Smooth muscle cell (in vitro differentiated cells): ENCODE data around the gene NT5C1B. TPM values are rescaled to one million over a fixed set of nuclear protein-coding genes. Genes with fewer than 3 reads are reported as not detected.
A peak's percentile ranks its signal among the peaks of the same experiment; 100 is the strongest.

ENCODE experiments used
- DNase-seq: peaks from one replicate; lab custom pipeline; 2025; ENCODE audit not compliant: unreplicated experiment; lab: John Stamatoyannopoulos, UW
- H2AFZ ChIP-seq: fragments of 200-600 bp; sonication (generic); 2 replicates; pipeline ENCODE4 v1.6.0; 2016; ENCODE audit warnings: antibody characterized with exemption, low read depth, mild to moderate bottlenecking
- H3F3A ChIP-seq: fragments of 200-600 bp; sonication (generic); 2 replicates; pipeline ENCODE4 v1.6.0; 2017; ENCODE audit warnings: antibody characterized with exemption, low read depth
- H3K27ac ChIP-seq: fragments of 200-600 bp; sonication (generic); 2 replicates; pipeline ENCODE4 v1.5.1; 2016; ENCODE audit warnings: low read depth, mild to moderate bottlenecking
- H3K27me3 ChIP-seq: fragments of 200-600 bp; sonication (generic); 2 replicates; pipeline ENCODE4 v1.6.1; 2016; ENCODE audit warnings: low read depth, mild to moderate bottlenecking
- H3K36me3 ChIP-seq: fragments of 200-600 bp; sonication (generic); 2 replicates; pipeline ENCODE4 v1.5.1; 2016; ENCODE audit warnings: low read depth
- H3K4me1 ChIP-seq: fragments of 200-600 bp; sonication (generic); 2 replicates; pipeline ENCODE4 v1.5.1; 2016; ENCODE audit warnings: low read depth
- H3K4me2 ChIP-seq: fragments of 200-600 bp; sonication (generic); 2 replicates; pipeline ENCODE4 v1.6.0; 2016; ENCODE audit warnings: mild to moderate bottlenecking
- H3K4me3 ChIP-seq: fragments of 200-600 bp; sonication (generic); 2 replicates; pipeline ENCODE4 v1.5.1; 2016; ENCODE audit warnings: mild to moderate bottlenecking
- H3K79me2 ChIP-seq: fragments of 200-600 bp; sonication (generic); 2 replicates; pipeline ENCODE4 v1.6.0; 2016; ENCODE audit warnings: low read depth, mild to moderate bottlenecking
- H3K9ac ChIP-seq: fragments of 200-600 bp; sonication (generic); 2 replicates; pipeline ENCODE4 v1.6.0; 2016; ENCODE audit warnings: low read depth
- H3K9me3 ChIP-seq: fragments of 200-600 bp; sonication (generic); replicated peaks from 2 replicates; pipeline ENCODE4 v1.5.1; 2016; ENCODE audit warnings: low read depth
- H4K20me1 ChIP-seq: fragments of 200-600 bp; sonication (generic); 2 replicates; pipeline ENCODE4 v1.6.0; 2016; ENCODE audit warnings: low read depth
- CTCF ChIP-seq: fragments of 200-600 bp; sonication (generic); IDR thresholded peaks from 2 replicates; pipeline ENCODE4 v1.5.1; 2017; ENCODE audit warnings: borderline replicate concordance, mild to moderate bottlenecking, antibody characterized with exemption; ENCODE audit not compliant: insufficient read depth, poor library complexity, severe bottlenecking
- WGBS: methylation state at CpG from one replicate; pipeline ENCODE4 v1.1.7; 2016; ENCODE audit warnings: low lambda C conversion rate; 5-methylcytosine and 5-hydroxymethylcytosine counted together
- polyA plus RNA-seq: library from polyadenylated mRNA; unstranded; fragments of >200 nt; fragmentation: Nextera tagmentation; extraction: Ambion mirVana; gene quantifications from 2 replicates; pipeline ENCODE4 v1.2.1, GENCODE V29; 2016
- small RNA-seq: library from RNA; depleted of rRNA; stranded (forward); fragments of <200 nt; gene quantifications from one replicate; pipeline ENCODE3, GENCODE V24; 2014
- total RNA-seq: library from RNA; depleted of rRNA; stranded (reverse); fragments of >200 nt; gene quantifications from 2 replicates; pipeline ENCODE4 v1.2.3, GENCODE V29; 2014

NT5C1B gene
- total and polyA plus RNA-seq, 2 experiments from 2014 or later: not detected

GRCh38 chr2:18517386-18517785 is 72.0 kb downstream of the NT5C1B start:
- Histone ChIP-seq H3K4me1 (no peaks in the 10 kb centered on the region), H3K79me2 (no peaks in the 10 kb centered on the region)
- 89% methylated on average over 1 of the region's 1 CpG for WGBS

GRCh38 chr2:18516112-18516511 is 73.3 kb downstream of the NT5C1B start:
- no peak overlapping the region for H3K4me3 ChIP-seq
- TF ChIP-seq CTCF: no peak
- peak overlapping the region; percentile 12 for H2AFZ ChIP-seq
- peaks cover 8% of the 10 kb centered on the region for H3F3A ChIP-seq
- DNase-seq: no peak
- H3K9ac ChIP-seq: no peak overlapping the region
- WGBS: 17% methylated on average over 11 of the region's 11 CpGs
- no peak overlapping the region for H3K27ac ChIP-seq
- H3K4me1 ChIP-seq: no peaks in the 10 kb centered on the region
- no peaks in the 10 kb centered on the region for H3K36me3 ChIP-seq
- no peaks in the 10 kb centered on the region for H3K79me2 ChIP-seq
- H3K9me3 ChIP-seq: no peaks in the 10 kb centered on the region
- H3K4me2 ChIP-seq: no peak overlapping the region
- no peaks in the 10 kb centered on the region for H3K27me3 ChIP-seq
- no peaks in the 10 kb centered on the region for H4K20me1 ChIP-seq

More at GRCh38 chr2:18517386-18517785, 72.0 kb downstream of the NT5C1B start:
- Histone ChIP-seq H2AFZ (no peak overlapping the region), H4K20me1 (no peaks in the 10 kb centered on the region), H3K4me3 (no peak overlapping the region), H3K36me3 (no peaks in the 10 kb centered on the region), H3K9ac (no peak overlapping the region), H3K9me3 (no peaks in the 10 kb centered on the region), H3F3A (peaks cover 8% of the 10 kb centered on the region), H3K27me3 (no peaks in the 10 kb centered on the region), H3K4me2 (no peak overlapping the region), H3K27ac (no peak overlapping the region)
- no peak for DNase-seq
- TF ChIP-seq CTCF: no peak

- DNase-seq: no peak
- peaks cover 8% of the 10 kb centered on the region for H3F3A ChIP-seq
- H3K4me1 ChIP-seq: no peaks in the 10 kb centered on the region
- no peak for TF ChIP-seq CTCF
- peak overlapping the region; percentile 22 for H2AFZ ChIP-seq
- H3K36me3 ChIP-seq: no peaks in the 10 kb centered on the region
- 60% methylated on average over 4 of the region's 4 CpGs for WGBS
- H3K4me2 ChIP-seq: no peak overlapping the region
- no peaks in the 10 kb centered on the region for H4K20me1 ChIP-seq
- H3K79me2 ChIP-seq: no peaks in the 10 kb centered on the region
- H3K9ac ChIP-seq: no peak overlapping the region
- H3K27ac ChIP-seq: no peak overlapping the region
- no peak overlapping the region for H3K4me3 ChIP-seq
- H3K27me3 ChIP-seq: no peaks in the 10 kb centered on the region
- H3K9me3 ChIP-seq: no peaks in the 10 kb centered on the region
Measured at GRCh38 chr2:18514526-18515461, 74.6 kb downstream of the NT5C1B start.

Small RNA genes within 50 kb of the gene (small RNA-seq; reads per million reads assigned to genes)
- gene RNU6-1215P: not detected

Other genes with a start within 250 kb of the NT5C1B start
- 26.2 and 26.3 TPM in 2 replicates for gene RDH14, start 28.9 kb downstream of the NT5C1B start, total RNA-seq
- gene RDH14, start 28.9 kb downstream of the NT5C1B start, polyA plus RNA-seq: 24.5 and 30.4 TPM in 2 replicates